ACC112 (cell line): ENCODE measurements around the gene ZMYND8.
"Not testable (repeated sequence)": the region's sequence is repeated elsewhere in the genome, so short reads cannot be mapped to it uniquely, and the experiment has no call there.

Source experiments
- H2AFZ ChIP-seq: fragments of 200-600 bp; sonication (generic); one replicate; pipeline ENCODE4 v1.6.0; 2017; ENCODE audit warnings: antibody characterized with exemption, low read length; ENCODE audit not compliant: unreplicated experiment
- H3K27ac ChIP-seq: fragments of 200-600 bp; sonication (generic); 2 replicates; pipeline ENCODE4 v1.5.1; 2014; ENCODE audit warnings: low read depth, mild to moderate bottlenecking, antibody characterized with exemption, low read length, moderate library complexity
- H3K27me3 ChIP-seq: fragments of 200-600 bp; sonication (generic); 2 replicates; pipeline ENCODE4 v1.6.1; 2014; ENCODE audit warnings: mild to moderate bottlenecking, antibody characterized with exemption, low read length, moderate library complexity, mixed read lengths; ENCODE audit not compliant: insufficient read depth
- H3K36me3 ChIP-seq: fragments of 200-600 bp; sonication (generic); 2 replicates; pipeline ENCODE4 v1.6.1; 2016; ENCODE audit warnings: mild to moderate bottlenecking, antibody characterized with exemption, low read length, moderate library complexity, mixed read lengths; ENCODE audit not compliant: insufficient read depth
- H3K4me1 ChIP-seq: fragments of 200-600 bp; sonication (generic); one replicate; pipeline ENCODE4 v1.6.1; 2016; ENCODE audit warnings: low read length, mixed read lengths; ENCODE audit not compliant: insufficient read depth, unreplicated experiment, control insufficient read depth
- H3K4me3 ChIP-seq: fragments of 200-600 bp; sonication (generic); 2 replicates; pipeline ENCODE4 v1.5.1; 2014; ENCODE audit warnings: mild to moderate bottlenecking, low read depth, low read length
- H3K79me2 ChIP-seq: fragments of 200-600 bp; sonication (generic); one replicate; pipeline ENCODE4 v1.6.0; 2016; ENCODE audit warnings: low read length; ENCODE audit not compliant: control insufficient read depth, unreplicated experiment, insufficient read depth

The ZMYND8 gene

DNA sequence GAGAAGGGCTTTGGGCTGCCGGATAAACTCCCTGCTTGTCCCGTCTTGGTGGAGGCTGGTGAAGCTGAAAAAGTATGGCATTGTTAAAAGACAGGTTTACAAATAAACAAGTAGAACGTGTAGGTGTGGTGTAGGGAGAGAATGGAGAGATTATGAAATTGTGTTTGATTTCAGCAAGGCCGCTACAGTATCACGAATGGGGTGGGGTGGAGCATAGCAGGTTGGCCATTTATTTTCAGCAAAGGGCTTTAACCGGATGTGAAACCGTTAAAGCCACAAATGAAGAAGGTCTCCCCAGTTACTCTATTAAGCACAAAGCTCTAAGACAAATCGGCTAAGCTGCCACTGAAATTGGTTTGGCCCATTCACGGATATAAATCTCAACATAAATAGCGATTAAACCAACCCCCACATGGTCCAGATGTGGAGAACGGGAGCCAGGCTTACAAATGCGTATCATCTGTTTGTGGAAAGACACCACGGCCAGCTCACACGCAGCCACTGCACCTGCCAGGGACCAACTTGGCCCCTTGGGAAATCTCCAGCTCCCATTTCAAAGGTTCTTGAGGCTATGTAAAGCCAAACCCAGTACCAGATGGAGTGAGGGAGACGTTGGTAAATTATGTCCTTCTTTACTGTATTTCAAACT lies 94.0 kb downstream of the ZMYND8 start:
- no peak overlapping the region for H3K4me3 ChIP-seq
- H3K36me3 ChIP-seq, result peaks cover 21% of the 10 kb centered on the region; the same call in 1 of the 2 replicates
- peaks cover 14% of the 10 kb centered on the region for H3K79me2 ChIP-seq
- no peak overlapping the region for H2AFZ ChIP-seq
- H3K4me1 ChIP-seq, result peaks cover 23% of the 10 kb centered on the region
- no peak overlapping the region for H3K27ac ChIP-seq
- H3K27me3 ChIP-seq, result no peaks in the 10 kb centered on the region

- peaks cover 27% of the 10 kb centered on the region for H3K4me1 ChIP-seq
- no peaks in the 10 kb centered on the region for H3K27me3 ChIP-seq
- H3K27ac ChIP-seq, result no peak overlapping the region
- H3K79me2 ChIP-seq, result peaks cover 16% of the 10 kb centered on the region
- H2AFZ ChIP-seq, result no peak overlapping the region
- H3K36me3 ChIP-seq, result peaks cover 21% of the 10 kb centered on the region; the same call in 1 of the 2 replicates
- H3K4me3 ChIP-seq, result no peak overlapping the region
These were observed 94.5 kb downstream of the ZMYND8 start for GRCh38 chr20:47262008-47262364.

GRCh38 chr20:47261161-47261774 lies 95.2 kb downstream of the ZMYND8 start:
- not testable (repeated sequence) for H3K27ac ChIP-seq, H2AFZ ChIP-seq, H3K27me3 ChIP-seq, H3K4me3 ChIP-seq
- peaks cover 33% of the 10 kb centered on the region for H3K4me1 ChIP-seq
- peaks cover 18% of the 10 kb centered on the region for H3K79me2 ChIP-seq
- peaks cover 21% of the 10 kb centered on the region; the same call in 1 of the 2 replicates for H3K36me3 ChIP-seq

GRCh38 chr20:47260540-47261126 lies 95.9 kb downstream of the ZMYND8 start:
- not testable (repeated sequence) for H3K27me3 ChIP-seq, H3K4me3 ChIP-seq, H3K27ac ChIP-seq, H2AFZ ChIP-seq
- Histone ChIP-seq H3K4me1 (peaks cover 33% of the 10 kb centered on the region), H3K79me2 (peaks cover 18% of the 10 kb centered on the region), H3K36me3 (peaks cover 21% of the 10 kb centered on the region; the same call in 1 of the 2 replicates)

DNA sequence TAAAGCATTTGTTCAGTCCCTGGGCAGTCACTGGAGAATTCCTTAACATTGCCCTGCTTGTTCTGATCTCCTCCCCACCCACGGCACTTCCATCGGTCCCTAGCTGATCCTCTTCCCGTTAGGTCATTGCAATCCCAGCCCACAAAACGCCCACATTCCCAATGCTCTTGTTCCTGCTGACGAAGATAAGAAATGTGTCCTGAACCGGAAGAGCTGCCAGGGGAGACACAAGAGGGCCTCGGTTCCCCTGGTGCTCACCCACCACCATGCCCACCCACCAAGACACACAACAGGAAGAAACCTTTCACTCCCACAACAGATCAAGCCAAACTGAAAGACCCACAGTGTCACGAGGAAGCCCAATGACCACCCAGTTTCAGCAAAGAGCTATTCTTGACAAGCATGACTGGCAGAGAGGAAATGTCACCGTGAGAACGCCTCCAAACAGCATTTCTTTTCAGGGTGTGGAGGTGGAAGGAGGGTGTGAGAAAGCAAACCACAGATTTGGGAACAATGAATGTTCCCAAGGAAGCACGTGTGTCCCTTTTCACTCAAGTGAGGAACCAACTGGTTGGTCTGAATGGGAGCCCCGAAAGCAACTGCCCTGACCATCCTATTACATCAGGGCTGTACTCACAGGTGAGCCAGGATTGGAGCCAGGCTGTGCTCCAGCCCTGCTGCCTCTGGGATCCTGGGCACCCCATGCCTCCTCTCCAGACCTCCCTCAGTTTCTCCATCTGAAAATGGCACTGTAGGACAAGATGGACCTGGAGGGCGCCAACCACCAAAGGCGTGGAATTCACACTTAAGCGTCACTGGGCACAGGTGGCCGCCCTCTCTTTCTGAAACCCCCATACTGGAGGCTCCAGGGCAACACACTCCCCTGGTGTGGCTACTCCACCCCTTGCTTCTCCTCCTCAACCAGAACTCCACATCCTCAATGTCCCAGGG lies 97.5 kb downstream of the ZMYND8 start:
- Histone ChIP-seq H3K27me3 (no peaks in the 10 kb centered on the region), H3K4me3 (peak overlapping the region; percentile 20; the same call in 1 of the 2 replicates), H3K79me2 (peaks cover 20% of the 10 kb centered on the region), H3K36me3 (peaks cover 21% of the 10 kb centered on the region; the same call in 1 of the 2 replicates), H2AFZ (no peak overlapping the region), H3K27ac (peak overlapping the region; percentile 89), H3K4me1 (peaks cover 33% of the 10 kb centered on the region)

- peak overlapping the region; percentile 89 for H3K27ac ChIP-seq
- H3K27me3 ChIP-seq, result no peaks in the 10 kb centered on the region
- H3K4me1 ChIP-seq, result peaks cover 33% of the 10 kb centered on the region
- H2AFZ ChIP-seq, result no peak overlapping the region
- H3K79me2 ChIP-seq, result peaks cover 25% of the 10 kb centered on the region
- H3K36me3 ChIP-seq, result peaks cover 21% of the 10 kb centered on the region; the same call in 1 of the 2 replicates
- H3K4me3 ChIP-seq, result no peak overlapping the region
These were observed 98.7 kb downstream of the ZMYND8 start for GRCh38 chr20:47257771-47258170.

DNA sequence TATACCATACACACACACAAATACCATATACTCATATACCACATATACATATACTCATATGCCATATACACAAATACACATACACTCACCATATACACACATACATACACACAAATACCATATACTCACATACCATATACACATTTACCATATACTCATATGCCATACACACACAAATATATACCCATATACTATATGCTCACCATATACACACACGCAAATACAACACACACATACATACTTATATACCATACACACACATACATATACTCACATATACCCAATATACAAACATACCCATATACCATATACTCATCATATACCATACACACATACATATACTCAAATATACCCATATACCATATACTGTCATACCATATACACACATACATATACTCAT lies 99.2 kb downstream of the ZMYND8 start:
- Histone ChIP-seq H3K4me1 (peaks cover 33% of the 10 kb centered on the region), H3K79me2 (peaks cover 28% of the 10 kb centered on the region), H3K27me3 (no peaks in the 10 kb centered on the region), H3K36me3 (peaks cover 21% of the 10 kb centered on the region; the same call in 1 of the 2 replicates), H3K4me3 (no peak overlapping the region), H2AFZ (no peak overlapping the region), H3K27ac (peak overlapping the region; percentile 56)

GRCh38 chr20:47256668-47257236 lies 99.7 kb downstream of the ZMYND8 start:
- H3K79me2 ChIP-seq, result peaks cover 28% of the 10 kb centered on the region
- peaks cover 17% of the 10 kb centered on the region; the same call in 1 of the 2 replicates for H3K36me3 ChIP-seq
- no peaks in the 10 kb centered on the region for H3K27me3 ChIP-seq
- no peak overlapping the region for H2AFZ ChIP-seq
- peak overlapping the region; percentile 56 for H3K27ac ChIP-seq
- no peak overlapping the region for H3K4me3 ChIP-seq
- H3K4me1 ChIP-seq, result peaks cover 33% of the 10 kb centered on the region

DNA sequence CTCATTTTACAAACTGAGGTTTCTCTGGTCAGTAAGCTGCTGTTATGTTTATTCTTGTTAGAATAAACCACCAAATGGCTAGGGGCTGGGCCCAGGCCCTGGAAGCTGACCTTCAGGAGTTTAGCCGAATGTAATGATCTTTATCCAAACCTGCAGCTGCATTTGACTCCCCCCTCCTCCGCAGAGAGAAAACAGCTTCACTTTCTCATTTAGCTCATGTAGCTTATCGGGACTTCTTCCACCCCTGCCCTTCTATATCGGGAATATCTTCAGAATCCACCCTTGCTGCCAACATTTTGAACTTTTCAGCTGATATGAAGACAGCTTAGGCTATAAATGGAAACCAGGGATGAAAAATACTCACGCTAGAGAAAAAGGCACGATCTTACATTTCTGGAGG lies 102.6 kb downstream of the ZMYND8 start:
- H3K79me2 ChIP-seq, result peaks cover 28% of the 10 kb centered on the region
- H2AFZ ChIP-seq, result no peak overlapping the region
- no peak overlapping the region for H3K27ac ChIP-seq
- no peaks in the 10 kb centered on the region for H3K27me3 ChIP-seq
- no peak overlapping the region for H3K4me3 ChIP-seq
- peaks cover 21% of the 10 kb centered on the region for H3K4me1 ChIP-seq
- peaks cover 17% of the 10 kb centered on the region; the same call in 1 of the 2 replicates for H3K36me3 ChIP-seq

- H3K36me3 ChIP-seq, result peaks cover 23% of the 10 kb centered on the region; the same call in 1 of the 2 replicates
- H3K27ac ChIP-seq, result no peak overlapping the region
These were observed 103.6 kb downstream of the ZMYND8 start for GRCh38 chr20:47252879-47253307.

More at GRCh38 chr20:47252879-47253307, 103.6 kb downstream of the ZMYND8 start:
- Histone ChIP-seq H3K4me1 (peaks cover 11% of the 10 kb centered on the region), H3K27me3 (no peaks in the 10 kb centered on the region), H2AFZ (no peak overlapping the region), H3K79me2 (peaks cover 23% of the 10 kb centered on the region), H3K4me3 (no peak overlapping the region)
